ENCODE data around the gene CDH12.

- no peak for TF ChIP-seq CTCF (IDR thresholded peaks at IDR 0.05; ENCODE audit: extremely low read depth in 1 of 2, insufficient read depth in 1 of 2, low read depth in 1 of 2, low read length in 2 of 2)
- TF ChIP-seq POLR2A (IDR thresholded peaks at IDR 0.05; ENCODE audit: low read depth, low read length), result no peak
- TF ChIP-seq EZH2 (IDR thresholded peaks at IDR 0.05; ENCODE audit: borderline replicate concordance, low read depth, low read length, severe bottlenecking), result no peak
- TF ChIP-seq GATA2 (IDR thresholded peaks at IDR 0.05; ENCODE audit: insufficient read depth, insufficient read length, low read depth, low read length), result no peak
Measured at GRCh38 chr5:22780756-22781155, 72.4 kb downstream of the CDH12 start.

Data from endothelial cell of umbilical vein (primary cell).